Smooth muscle cell (in vitro differentiated cells): ENCODE measurements around the gene RPL18. TPM values are rescaled to one million over a fixed set of nuclear protein-coding genes. Genes with fewer than 3 reads are reported as not detected.
"Not testable (repeated sequence)": the region's sequence is repeated elsewhere in the genome, so short reads cannot be mapped to it uniquely, and the experiment has no call there.

Experiments
- DNase-seq: peaks from one replicate; lab custom pipeline; 2025; ENCODE audit not compliant: unreplicated experiment; lab: John Stamatoyannopoulos, UW
- H2AFZ ChIP-seq: fragments of 200-600 bp; sonication (generic); 2 replicates; pipeline ENCODE4 v1.6.0; 2016; ENCODE audit warnings: antibody characterized with exemption, low read depth, mild to moderate bottlenecking
- H3F3A ChIP-seq: fragments of 200-600 bp; sonication (generic); 2 replicates; pipeline ENCODE4 v1.6.0; 2017; ENCODE audit warnings: antibody characterized with exemption, low read depth
- H3K27ac ChIP-seq: fragments of 200-600 bp; sonication (generic); 2 replicates; pipeline ENCODE4 v1.5.1; 2016; ENCODE audit warnings: low read depth, mild to moderate bottlenecking
- H3K27me3 ChIP-seq: fragments of 200-600 bp; sonication (generic); 2 replicates; pipeline ENCODE4 v1.6.1; 2016; ENCODE audit warnings: low read depth, mild to moderate bottlenecking
- H3K36me3 ChIP-seq: fragments of 200-600 bp; sonication (generic); 2 replicates; pipeline ENCODE4 v1.5.1; 2016; ENCODE audit warnings: low read depth
- H3K4me1 ChIP-seq: fragments of 200-600 bp; sonication (generic); 2 replicates; pipeline ENCODE4 v1.5.1; 2016; ENCODE audit warnings: low read depth
- H3K4me2 ChIP-seq: fragments of 200-600 bp; sonication (generic); 2 replicates; pipeline ENCODE4 v1.6.0; 2016; ENCODE audit warnings: mild to moderate bottlenecking
- H3K4me3 ChIP-seq: fragments of 200-600 bp; sonication (generic); 2 replicates; pipeline ENCODE4 v1.5.1; 2016; ENCODE audit warnings: mild to moderate bottlenecking
- H3K79me2 ChIP-seq: fragments of 200-600 bp; sonication (generic); 2 replicates; pipeline ENCODE4 v1.6.0; 2016; ENCODE audit warnings: low read depth, mild to moderate bottlenecking
- H3K9ac ChIP-seq: fragments of 200-600 bp; sonication (generic); 2 replicates; pipeline ENCODE4 v1.6.0; 2016; ENCODE audit warnings: low read depth
- H3K9me3 ChIP-seq: fragments of 200-600 bp; sonication (generic); replicated peaks from 2 replicates; pipeline ENCODE4 v1.5.1; 2016; ENCODE audit warnings: low read depth
- H4K20me1 ChIP-seq: fragments of 200-600 bp; sonication (generic); 2 replicates; pipeline ENCODE4 v1.6.0; 2016; ENCODE audit warnings: low read depth
- WGBS: methylation state at CpG from one replicate; pipeline ENCODE4 v1.1.7; 2016; ENCODE audit warnings: low lambda C conversion rate; 5-methylcytosine and 5-hydroxymethylcytosine counted together
- polyA plus RNA-seq: library from polyadenylated mRNA; unstranded; fragments of >200 nt; fragmentation: Nextera tagmentation; extraction: Ambion mirVana; gene quantifications from 2 replicates; pipeline ENCODE4 v1.2.1, GENCODE V29; 2016
- total RNA-seq: library from RNA; depleted of rRNA; stranded (reverse); fragments of >200 nt; gene quantifications from 2 replicates; pipeline ENCODE4 v1.2.3, GENCODE V29; 2014
- TF ChIP-seq, protein P1 (sequence below): fragments of 200-600 bp; sonication (generic); IDR thresholded peaks from 2 replicates; pipeline ENCODE4 v1.5.1; 2017; ENCODE audit warnings: borderline replicate concordance, mild to moderate bottlenecking, antibody characterized with exemption; ENCODE audit not compliant: insufficient read depth, poor library complexity, severe bottlenecking

The RPL18 gene
- total and polyA plus RNA-seq, 2 experiments from 2014 or later, result 666 to 1,519 TPM

GRCh38 chr19:48660852-48661710 is 42.1 kb upstream of the RPL18 start:
- WGBS, result 88% methylated on average over 35 of the region's 35 CpGs
- H3K79me2 ChIP-seq, result no peaks in the 10 kb centered on the region
- no peaks in the 10 kb centered on the region for H4K20me1 ChIP-seq
- H3K27me3 ChIP-seq, result no peaks in the 10 kb centered on the region
- H2AFZ ChIP-seq, result no peak overlapping the region
- no peaks in the 10 kb centered on the region for H3K36me3 ChIP-seq
- H3K4me2 ChIP-seq, result no peak overlapping the region
- H3K9ac ChIP-seq, result no peak overlapping the region
- no peaks in the 10 kb centered on the region for H3K9me3 ChIP-seq
- no peaks in the 10 kb centered on the region for H3F3A ChIP-seq
- no peak overlapping the region for H3K4me3 ChIP-seq
- TF ChIP-seq, protein P1, sequence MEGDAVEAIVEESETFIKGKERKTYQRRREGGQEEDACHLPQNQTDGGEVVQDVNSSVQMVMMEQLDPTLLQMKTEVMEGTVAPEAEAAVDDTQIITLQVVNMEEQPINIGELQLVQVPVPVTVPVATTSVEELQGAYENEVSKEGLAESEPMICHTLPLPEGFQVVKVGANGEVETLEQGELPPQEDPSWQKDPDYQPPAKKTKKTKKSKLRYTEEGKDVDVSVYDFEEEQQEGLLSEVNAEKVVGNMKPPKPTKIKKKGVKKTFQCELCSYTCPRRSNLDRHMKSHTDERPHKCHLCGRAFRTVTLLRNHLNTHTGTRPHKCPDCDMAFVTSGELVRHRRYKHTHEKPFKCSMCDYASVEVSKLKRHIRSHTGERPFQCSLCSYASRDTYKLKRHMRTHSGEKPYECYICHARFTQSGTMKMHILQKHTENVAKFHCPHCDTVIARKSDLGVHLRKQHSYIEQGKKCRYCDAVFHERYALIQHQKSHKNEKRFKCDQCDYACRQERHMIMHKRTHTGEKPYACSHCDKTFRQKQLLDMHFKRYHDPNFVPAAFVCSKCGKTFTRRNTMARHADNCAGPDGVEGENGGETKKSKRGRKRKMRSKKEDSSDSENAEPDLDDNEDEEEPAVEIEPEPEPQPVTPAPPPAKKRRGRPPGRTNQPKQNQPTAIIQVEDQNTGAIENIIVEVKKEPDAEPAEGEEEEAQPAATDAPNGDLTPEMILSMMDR, result no peak
- no peaks in the 10 kb centered on the region for H3K4me1 ChIP-seq
- H3K27ac ChIP-seq, result no peak overlapping the region
- DNase-seq, result no peak

- H3K4me3 ChIP-seq, result no peak overlapping the region
- 86% methylated on average over 5 of the region's 5 CpGs for WGBS
These were observed 40.8 kb upstream of the RPL18 start for GRCh38 chr19:48659768-48660167.

DNA sequence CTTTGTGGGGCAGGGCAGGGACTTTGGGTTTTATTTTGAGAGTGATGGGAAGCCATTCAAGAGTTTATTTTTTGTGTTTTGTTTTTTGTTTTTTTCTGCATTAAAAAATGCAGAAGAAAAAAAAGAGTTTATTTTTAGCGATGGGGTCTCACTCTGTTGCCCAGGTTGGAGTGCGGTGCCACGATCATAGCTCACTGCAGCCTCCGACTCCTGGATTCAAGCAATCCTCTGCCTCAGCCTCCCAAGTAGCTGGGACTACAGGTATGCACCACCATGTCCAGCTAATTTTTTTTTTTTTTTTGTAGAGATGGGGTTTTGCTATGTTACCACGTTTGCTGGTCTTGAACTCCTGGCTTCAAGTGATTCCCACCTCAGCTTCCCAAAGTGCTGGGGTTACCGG is 39.5 kb upstream of the RPL18 start:
- Histone ChIP-seq H3K36me3 (no peaks in the 10 kb centered on the region), H3K9me3 (no peaks in the 10 kb centered on the region), H3K4me2 (no peak overlapping the region), H3K4me3 (no peak overlapping the region), H3K9ac (no peak overlapping the region), H3K4me1 (no peaks in the 10 kb centered on the region), H3K27me3 (no peaks in the 10 kb centered on the region), H3F3A (no peaks in the 10 kb centered on the region), H2AFZ (no peak overlapping the region), H4K20me1 (no peaks in the 10 kb centered on the region), H3K27ac (no peak overlapping the region), H3K79me2 (no peaks in the 10 kb centered on the region)
- WGBS, result 98% methylated on average over 6 of the region's 6 CpGs
- TF ChIP-seq, protein P1, result no peak
- no peak for DNase-seq

More at GRCh38 chr19:48659768-48660167, 40.8 kb upstream of the RPL18 start:
- Histone ChIP-seq H3K27me3 (no peaks in the 10 kb centered on the region), H3K36me3 (no peaks in the 10 kb centered on the region), H4K20me1 (no peaks in the 10 kb centered on the region), H2AFZ (no peak overlapping the region), H3K9me3 (no peaks in the 10 kb centered on the region), H3K79me2 (no peaks in the 10 kb centered on the region), H3F3A (no peaks in the 10 kb centered on the region), H3K4me2 (no peak overlapping the region), H3K9ac (no peak overlapping the region), H3K27ac (no peak overlapping the region), H3K4me1 (no peaks in the 10 kb centered on the region)
- TF ChIP-seq, protein P1, result no peak
- no peak for DNase-seq

DNA sequence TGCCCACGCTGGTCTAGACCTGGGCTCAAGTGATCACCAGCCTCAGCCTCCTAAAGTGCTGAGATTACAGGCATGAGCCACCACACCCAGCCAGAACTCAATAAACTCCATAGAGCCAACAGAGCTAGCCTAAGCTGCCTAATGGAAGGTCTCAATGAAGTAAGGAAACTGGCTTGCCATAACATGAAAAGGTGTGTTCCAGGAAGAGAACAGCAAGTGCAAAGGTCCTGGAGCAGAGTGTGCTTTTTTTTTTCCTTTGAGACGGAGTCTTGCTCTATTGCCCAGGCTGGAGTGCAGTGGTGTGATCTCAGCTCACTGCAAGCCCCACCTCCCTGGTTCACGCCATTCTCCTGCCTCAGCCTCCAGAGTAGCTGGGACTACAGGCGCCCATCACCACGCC is 38.9 kb upstream of the RPL18 start:
- not testable (repeated sequence) for H2AFZ ChIP-seq, DNase-seq, H3K4me3 ChIP-seq, H3K36me3 ChIP-seq, H4K20me1 ChIP-seq, H3K4me2 ChIP-seq, H3K27ac ChIP-seq, H3K4me1 ChIP-seq, H3K9me3 ChIP-seq, H3K27me3 ChIP-seq, H3F3A ChIP-seq, H3K79me2 ChIP-seq, H3K9ac ChIP-seq
- WGBS, result 98% methylated on average over 5 of the region's 5 CpGs
